Peyer's patch (tissue), 4 donors: ENCODE measurements around the gene EGFLAM. TPM values are rescaled to one million over a fixed set of nuclear protein-coding genes. Genes with fewer than 3 reads are reported as not detected.

ENCODE experiments used
- DNase-seq, 3 donors: peaks; one replicate each; pipeline ENCODE4 v3.0.0-alpha.2; 2017 to 2019
- H3K27ac ChIP-seq, 4 donors: fragments of 200-600 bp; sonication (generic); one replicate each; pipeline ENCODE4 v1.5.1; 2016 to 2019
- H3K27me3 ChIP-seq, 2 donors: fragments of 200-600 bp; sonication (generic); one replicate each; pipeline ENCODE4 v1.5.1; 2019
- H3K36me3 ChIP-seq, 3 donors: fragments of 200-600 bp; sonication (generic); one replicate each; pipeline ENCODE4 v1.5.1; 2016 to 2019
- H3K4me1 ChIP-seq, 4 donors: fragments of 200-600 bp; sonication (generic); one replicate each; pipeline ENCODE4 v1.5.1; 2016 to 2019
- H3K4me3 ChIP-seq, 4 donors: fragments of 200-600 bp; sonication (generic); 1 replicate in 3 of 4; 2 replicates in 1 of 4; pipeline ENCODE4 v1.5.1; 2016 to 2019; ENCODE audit warnings: mild to moderate bottlenecking in 1 of 4
- H3K9me3 ChIP-seq, 4 donors: fragments of 200-600 bp; sonication (generic); one replicate each; pipeline ENCODE4 v1.5.1; 2016 to 2019; ENCODE audit warnings: mild to moderate bottlenecking in 1 of 4
- CTCF ChIP-seq, 6 experiments: fragments of 450-650 bp in 4 of 6; fragments of 200-600 bp in 2 of 6; sonication (generic) in 1 of 6; IDR thresholded peaks; one replicate each; pipeline ENCODE4 v1.5.1; 2017 to 2019; ENCODE audit warnings: antibody characterized with exemption in 6 of 6, mild to moderate bottlenecking in 3 of 6, moderate library complexity in 1 of 6
- POLR2A ChIP-seq, 2 donors: fragments of 450-650 bp; IDR thresholded peaks; one replicate each; pipeline ENCODE4 v1.5.1; 2017; ENCODE audit warnings: antibody characterized with exemption in 2 of 2, mild to moderate bottlenecking in 2 of 2, moderate library complexity in 2 of 2
- total RNA-seq, 4 donors: library from RNA; depleted of rRNA; stranded (reverse); fragments of >200 nt; gene quantifications; one replicate each; pipeline ENCODE4 v1.1.0, GENCODE V29; 2016

Gene EGFLAM
- total RNA-seq, 4 donors from 2014 or later: 0.54 to 1.7 (median 0.70) TPM; not detected in 1

GRCh38 chr5:38452201-38452600 lies 193.8 kb downstream of the EGFLAM start:
- Histone ChIP-seq H3K27ac (no peak overlapping the region), H3K4me1 (no peaks in the 10 kb centered on the region), H3K9me3 (no peaks in the 10 kb centered on the region), H3K4me3 (no peak overlapping the region), H3K27me3 (no peaks in the 10 kb centered on the region), H3K36me3 (no peaks in the 10 kb centered on the region)
- DNase-seq: no peak
- TF ChIP-seq POLR2A (IDR thresholded peaks at IDR 0.05) (no peak), CTCF (IDR thresholded peaks at IDR 0.05) (no peak)

GRCh38 chr5:38453506-38453905 lies 195.1 kb downstream of the EGFLAM start:
- no peak for DNase-seq

DNA sequence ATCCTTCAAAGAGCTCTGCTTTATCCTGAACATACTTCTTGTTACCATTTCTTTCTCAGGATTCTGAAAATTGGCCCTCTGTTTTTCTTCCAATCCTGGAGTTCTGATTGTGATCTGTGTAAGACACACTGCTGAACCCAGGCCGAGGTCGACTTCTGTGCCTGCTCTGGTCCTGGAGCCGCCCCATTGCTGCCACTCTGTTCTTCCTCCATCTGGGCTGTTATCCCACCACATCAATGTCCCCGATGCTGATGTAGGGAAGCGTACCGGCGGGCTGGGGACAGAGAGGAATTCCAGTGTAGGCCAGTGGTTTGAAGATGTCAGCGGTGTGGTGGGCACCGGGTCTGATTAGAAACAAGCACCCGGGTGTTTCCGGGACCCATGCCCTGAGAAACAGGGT lies 195.6 kb downstream of the EGFLAM start:
- no peak for TF ChIP-seq CTCF (IDR thresholded peaks at IDR 0.05)
- no peak for TF ChIP-seq POLR2A (IDR thresholded peaks at IDR 0.05)
- Histone ChIP-seq H3K9me3 (no peaks in the 10 kb centered on the region), H3K36me3 (no peaks in the 10 kb centered on the region), H3K27ac (no peak overlapping the region), H3K4me1 (no peaks in the 10 kb centered on the region), H3K4me3 (no peak overlapping the region), H3K27me3 (no peaks in the 10 kb centered on the region)
- DNase-seq: no peak

More at GRCh38 chr5:38453506-38453905, 195.1 kb downstream of the EGFLAM start:
- H3K9me3 ChIP-seq: no peaks in the 10 kb centered on the region
- no peak overlapping the region for H3K4me3 ChIP-seq
- no peaks in the 10 kb centered on the region for H3K4me1 ChIP-seq
- H3K27me3 ChIP-seq: no peaks in the 10 kb centered on the region
- TF ChIP-seq POLR2A (IDR thresholded peaks at IDR 0.05) (no peak), CTCF (IDR thresholded peaks at IDR 0.05) (no peak)
- no peak overlapping the region for H3K27ac ChIP-seq
- H3K36me3 ChIP-seq: no peaks in the 10 kb centered on the region

DNA sequence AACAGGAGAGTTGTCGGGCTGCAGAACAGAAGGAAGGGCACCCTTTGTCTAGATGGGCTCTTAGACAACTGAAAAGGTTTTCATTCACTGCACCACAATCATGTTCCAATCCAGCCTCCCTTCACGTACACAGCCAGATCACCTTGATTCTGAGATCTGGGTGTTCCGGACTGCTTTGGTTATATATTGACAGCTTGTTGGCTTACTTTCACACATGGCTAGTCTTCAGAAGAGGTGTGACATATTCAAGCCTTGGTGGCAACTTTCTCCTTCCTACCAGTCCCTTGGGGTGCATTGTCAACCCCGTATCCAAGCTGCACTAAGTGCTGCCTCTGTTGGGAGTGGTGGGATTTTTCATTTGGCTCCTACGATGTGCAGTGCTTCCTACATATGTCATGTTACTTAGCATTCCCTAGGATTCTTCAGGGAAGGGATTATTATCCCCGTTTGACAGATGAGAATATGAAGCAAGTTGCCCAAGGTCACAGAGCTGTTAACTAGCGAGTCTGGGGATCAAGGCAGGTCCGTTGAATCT lies 197.5 kb downstream of the EGFLAM start:
- no peak for TF ChIP-seq POLR2A (IDR thresholded peaks at IDR 0.05)
- TF ChIP-seq CTCF (IDR thresholded peaks at IDR 0.05): no peak
- Histone ChIP-seq H3K4me3 (no peak overlapping the region), H3K36me3 (no peaks in the 10 kb centered on the region), H3K9me3 (no peaks in the 10 kb centered on the region), H3K27ac (no peak overlapping the region), H3K4me1 (no peaks in the 10 kb centered on the region), H3K27me3 (no peaks in the 10 kb centered on the region)
- no peak for DNase-seq

GRCh38 chr5:38456657-38457399 lies 198.5 kb downstream of the EGFLAM start:
- TF ChIP-seq CTCF (IDR thresholded peaks at IDR 0.05) (no peak), POLR2A (IDR thresholded peaks at IDR 0.05) (no peak)
- Histone ChIP-seq H3K9me3 (no peaks in the 10 kb centered on the region), H3K4me3 (no peak overlapping the region), H3K4me1 (no peaks in the 10 kb centered on the region), H3K36me3 (no peaks in the 10 kb centered on the region), H3K27me3 (no peaks in the 10 kb centered on the region), H3K27ac (no peak overlapping the region)
- DNase-seq: no peak
